HepG2 (cell line): ENCODE measurements around the gene FMNL2. TPM values are rescaled to one million over a fixed set of nuclear protein-coding genes. Genes with fewer than 3 reads are reported as not detected.

Source experiments
- AHR ChIP-seq: IDR thresholded peaks from 2 replicates; pipeline ENCODE4 v1.6.1; 2018; ENCODE audit warnings: missing genetic modification reagents, missing compliant biosample characterization
- FOXA1 ChIP-seq, 2 experiments: fragments of 450-650 bp in 1 of 2; sonication (generic) in 1 of 2; formaldehyde crosslinking in 1 of 2; IDR thresholded peaks; 2 replicates each; pipeline versions ENCODE4 v1.4.0 to v1.6.1; 2016 to 2020; ENCODE audit warnings: missing genetic modification reagents in 1 of 2
- GATAD2A ChIP-seq: IDR thresholded peaks from 2 replicates; pipeline ENCODE4 v1.6.1; 2016
- HDAC1 ChIP-seq: sonication (generic); formaldehyde crosslinking; IDR thresholded peaks from 2 replicates; pipeline ENCODE4 v1.5.1; 2020; ENCODE audit warnings: mild to moderate bottlenecking, missing genetic modification reagents
- KDM1A ChIP-seq: IDR thresholded peaks from 2 replicates; pipeline ENCODE4 v1.6.1; 2016; ENCODE audit warnings: missing compliant biosample characterization
- ONECUT2 ChIP-seq: sonication (generic); formaldehyde crosslinking; IDR thresholded peaks from 2 replicates; pipeline ENCODE4 v1.4.0; 2020; ENCODE audit warnings: missing genetic modification reagents
- RBM39 ChIP-seq: fragments of 200-400 bp; formaldehyde crosslinking; IDR thresholded peaks from one replicate; pipeline ENCODE4 v1.6.1; 2018; ENCODE audit warnings: antibody characterized with exemption, mild to moderate bottlenecking, low read depth, low read length; ENCODE audit not compliant: poor library complexity, severe bottlenecking
- SAP130 ChIP-seq: IDR thresholded peaks from 2 replicates; pipeline ENCODE4 v1.6.1; 2016; ENCODE audit warnings: low read depth
- SMARCC2 ChIP-seq: fragments of 450-650 bp; IDR thresholded peaks from 2 replicates; pipeline ENCODE4 v1.6.1; 2017; ENCODE audit warnings: antibody characterized with exemption, mild to moderate bottlenecking
- ZNF205 ChIP-seq: IDR thresholded peaks from 2 replicates; pipeline ENCODE4 v1.6.1; 2018; ENCODE audit warnings: missing biosample characterization, missing genetic modification reagents
- ZNF619 ChIP-seq: sonication (generic); formaldehyde crosslinking; IDR thresholded peaks from 2 replicates; pipeline ENCODE4 v1.4.0; 2020; ENCODE audit warnings: mild to moderate bottlenecking, missing genetic modification reagents
- ZNF747 ChIP-seq: sonication (generic); formaldehyde crosslinking; IDR thresholded peaks from 2 replicates; pipeline ENCODE4 v1.8.1; 2023; ENCODE audit warnings: missing genetic modification reagents, mild to moderate bottlenecking, borderline replicate concordance
- ZNF839 ChIP-seq: sonication (generic); formaldehyde crosslinking; IDR thresholded peaks from 2 replicates; pipeline ENCODE4 v1.4.0; 2020; ENCODE audit warnings: missing genetic modification reagents, mild to moderate bottlenecking, borderline replicate concordance
- ZSCAN30 ChIP-seq: sonication (generic); formaldehyde crosslinking; IDR thresholded peaks from 2 replicates; pipeline ENCODE4 v1.5.0; 2020; ENCODE audit warnings: mild to moderate bottlenecking, missing genetic modification reagents
- polyA plus RNA-seq, 8 experiments: library from polyadenylated mRNA; depleted of rRNA in 3 of 8; stranded (reverse) in 7 of 8; unstranded in 1 of 8; fragments of >200 nt; fragmentation: Illumina TruSeq in 4 of 8; extraction: Trizol in 4 of 8; gene quantifications; 2 replicates each; pipeline versions ENCODE4 v1.2.1 to v1.2.3, GENCODE V29; 2011 to 2016; ENCODE audit warnings: low read depth in 4 of 8, missing spikeins in 1 of 8, mixed read lengths in 1 of 8; ENCODE audit not compliant: insufficient read depth in 1 of 8
- total RNA-seq, 5 experiments: library from RNA; depleted of rRNA; stranded (reverse); fragments of >200 nt; fragmentation: Illumina TruSeq; extraction: Trizol; gene quantifications; 2 replicates each; pipeline ENCODE4 v1.2.3, GENCODE V29; 2016; ENCODE audit warnings: low read depth in 1 of 5
- TF ChIP-seq, protein P1 (sequence below): sonication (generic); formaldehyde crosslinking; IDR thresholded peaks from 2 replicates; pipeline ENCODE4 v1.5.1; 2020; ENCODE audit warnings: mild to moderate bottlenecking, missing genetic modification reagents, borderline replicate concordance
- TF ChIP-seq, protein P2 (sequence below), 2 experiments: sonication (generic) in 1 of 2; formaldehyde crosslinking in 1 of 2; IDR thresholded peaks; 2 replicates each; pipeline versions ENCODE4 v1.4.0 to v1.6.1; 2018 to 2020; ENCODE audit warnings: missing genetic modification reagents in 2 of 2, borderline replicate concordance in 1 of 2, low read depth in 1 of 2, mild to moderate bottlenecking in 1 of 2, missing biosample characterization in 1 of 2
- TF ChIP-seq, protein P3 (sequence below): sonication (generic); formaldehyde crosslinking; IDR thresholded peaks from 2 replicates; pipeline ENCODE4 v1.5.1; 2020; ENCODE audit warnings: missing genetic modification reagents, mild to moderate bottlenecking, borderline replicate concordance
- TF ChIP-seq, protein P4 (sequence below): sonication (generic); formaldehyde crosslinking; conservative IDR thresholded peaks from 2 replicates; pipeline ENCODE4 v1.4.0; 2020; ENCODE audit warnings: missing genetic modification reagents
- TF ChIP-seq, protein P5 (sequence below): sonication (generic); formaldehyde crosslinking; IDR thresholded peaks from 2 replicates; pipeline ENCODE4; 2020; ENCODE audit warnings: missing genetic modification reagents, mild to moderate bottlenecking, borderline replicate concordance

The FMNL2 gene
- total and polyA plus RNA-seq, 2 of the 13 experiments (the other 11 are each of a cell fraction or from before 2014, with no cell fraction given) = 66.5 to 67.7 TPM

DNA sequence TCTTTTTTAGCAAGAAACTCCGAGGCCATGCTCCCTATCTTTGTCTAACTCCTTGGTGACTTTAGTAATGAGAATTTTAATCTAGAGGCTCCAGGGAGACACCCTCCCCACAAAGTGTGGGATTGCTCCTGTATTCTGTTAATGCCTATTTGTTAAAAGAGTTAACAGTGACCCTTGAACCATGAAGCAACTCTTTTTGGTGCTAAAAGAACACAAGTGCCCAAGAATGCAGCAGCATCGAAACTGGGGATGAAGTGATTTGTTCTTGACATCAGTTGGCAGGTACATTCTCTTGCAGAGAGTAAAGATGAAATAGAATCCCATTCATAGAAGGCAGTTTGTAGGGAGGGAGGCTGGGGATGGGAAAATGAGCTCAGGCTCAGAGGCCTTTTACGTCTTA lies 50.0 kb downstream of the FMNL2 start (continued):
- TF ChIP-seq, protein P1, sequence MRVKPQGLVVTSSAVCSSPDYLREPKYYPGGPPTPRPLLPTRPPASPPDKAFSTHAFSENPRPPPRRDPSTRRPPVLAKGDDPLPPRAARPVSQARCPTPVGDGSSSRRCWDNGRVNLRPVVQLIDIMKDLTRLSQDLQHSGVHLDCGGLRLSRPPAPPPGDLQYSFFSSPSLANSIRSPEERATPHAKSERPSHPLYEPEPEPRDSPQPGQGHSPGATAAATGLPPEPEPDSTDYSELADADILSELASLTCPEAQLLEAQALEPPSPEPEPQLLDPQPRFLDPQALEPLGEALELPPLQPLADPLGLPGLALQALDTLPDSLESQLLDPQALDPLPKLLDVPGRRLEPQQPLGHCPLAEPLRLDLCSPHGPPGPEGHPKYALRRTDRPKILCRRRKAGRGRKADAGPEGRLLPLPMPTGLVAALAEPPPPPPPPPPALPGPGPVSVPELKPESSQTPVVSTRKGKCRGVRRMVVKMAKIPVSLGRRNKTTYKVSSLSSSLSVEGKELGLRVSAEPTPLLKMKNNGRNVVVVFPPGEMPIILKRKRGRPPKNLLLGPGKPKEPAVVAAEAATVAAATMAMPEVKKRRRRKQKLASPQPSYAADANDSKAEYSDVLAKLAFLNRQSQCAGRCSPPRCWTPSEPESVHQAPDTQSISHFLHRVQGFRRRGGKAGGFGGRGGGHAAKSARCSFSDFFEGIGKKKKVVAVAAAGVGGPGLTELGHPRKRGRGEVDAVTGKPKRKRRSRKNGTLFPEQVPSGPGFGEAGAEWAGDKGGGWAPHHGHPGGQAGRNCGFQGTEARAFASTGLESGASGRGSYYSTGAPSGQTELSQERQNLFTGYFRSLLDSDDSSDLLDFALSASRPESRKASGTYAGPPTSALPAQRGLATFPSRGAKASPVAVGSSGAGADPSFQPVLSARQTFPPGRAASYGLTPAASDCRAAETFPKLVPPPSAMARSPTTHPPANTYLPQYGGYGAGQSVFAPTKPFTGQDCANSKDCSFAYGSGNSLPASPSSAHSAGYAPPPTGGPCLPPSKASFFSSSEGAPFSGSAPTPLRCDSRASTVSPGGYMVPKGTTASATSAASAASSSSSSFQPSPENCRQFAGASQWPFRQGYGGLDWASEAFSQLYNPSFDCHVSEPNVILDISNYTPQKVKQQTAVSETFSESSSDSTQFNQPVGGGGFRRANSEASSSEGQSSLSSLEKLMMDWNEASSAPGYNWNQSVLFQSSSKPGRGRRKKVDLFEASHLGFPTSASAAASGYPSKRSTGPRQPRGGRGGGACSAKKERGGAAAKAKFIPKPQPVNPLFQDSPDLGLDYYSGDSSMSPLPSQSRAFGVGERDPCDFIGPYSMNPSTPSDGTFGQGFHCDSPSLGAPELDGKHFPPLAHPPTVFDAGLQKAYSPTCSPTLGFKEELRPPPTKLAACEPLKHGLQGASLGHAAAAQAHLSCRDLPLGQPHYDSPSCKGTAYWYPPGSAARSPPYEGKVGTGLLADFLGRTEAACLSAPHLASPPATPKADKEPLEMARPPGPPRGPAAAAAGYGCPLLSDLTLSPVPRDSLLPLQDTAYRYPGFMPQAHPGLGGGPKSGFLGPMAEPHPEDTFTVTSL (CRISPR knock-in tag) = peak; percentile 68; the same call in 1 of the 2 replicates
- TF ChIP-seq ZSCAN30 (CRISPR knock-in tag) (no peak), ONECUT2 (no peak), ZNF619 (CRISPR knock-in tag) (no peak), RBM39 (no peak), KDM1A (peak; percentile 78; the same call in 1 of the 2 replicates), FOXA1 (IDR thresholded peaks at IDR 0.05) (no peak), FOXA1 (CRISPR knock-in tag; IDR thresholded peaks at IDR 0.05) (0 out of 2 replicates have a peak, but pooled peaks have one; percentile 15), SMARCC2 (no peak), GATAD2A (CRISPR knock-in tag) (peak; percentile 92), AHR (CRISPR knock-in tag) (no peak), HDAC1 (peak; percentile 59), ZNF839 (CRISPR knock-in tag) (no peak), ZNF205 (CRISPR knock-in tag) (no peak), SAP130 (CRISPR knock-in tag) (0 out of 2 replicates have a peak, but pooled peaks have one; percentile 22), ZNF747 (CRISPR knock-in tag) (no peak)
- TF ChIP-seq, protein P2, sequence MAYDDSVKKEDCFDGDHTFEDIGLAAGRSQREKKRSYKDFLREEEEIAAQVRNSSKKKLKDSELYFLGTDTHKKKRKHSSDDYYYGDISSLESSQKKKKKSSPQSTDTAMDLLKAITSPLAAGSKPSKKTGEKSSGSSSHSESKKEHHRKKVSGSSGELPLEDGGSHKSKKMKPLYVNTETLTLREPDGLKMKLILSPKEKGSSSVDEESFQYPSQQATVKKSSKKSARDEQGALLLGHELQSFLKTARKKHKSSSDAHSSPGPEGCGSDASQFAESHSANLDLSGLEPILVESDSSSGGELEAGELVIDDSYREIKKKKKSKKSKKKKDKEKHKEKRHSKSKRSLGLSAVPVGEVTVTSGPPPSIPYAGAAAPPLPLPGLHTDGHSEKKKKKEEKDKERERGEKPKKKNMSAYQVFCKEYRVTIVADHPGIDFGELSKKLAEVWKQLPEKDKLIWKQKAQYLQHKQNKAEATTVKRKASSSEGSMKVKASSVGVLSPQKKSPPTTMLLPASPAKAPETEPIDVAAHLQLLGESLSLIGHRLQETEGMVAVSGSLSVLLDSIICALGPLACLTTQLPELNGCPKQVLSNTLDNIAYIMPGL (CRISPR knock-in tag; IDR thresholded peaks at IDR 0.05; ENCODE audit: borderline replicate concordance in 1 of 2, low read depth in 1 of 2) = no peak
- TF ChIP-seq, protein P3, sequence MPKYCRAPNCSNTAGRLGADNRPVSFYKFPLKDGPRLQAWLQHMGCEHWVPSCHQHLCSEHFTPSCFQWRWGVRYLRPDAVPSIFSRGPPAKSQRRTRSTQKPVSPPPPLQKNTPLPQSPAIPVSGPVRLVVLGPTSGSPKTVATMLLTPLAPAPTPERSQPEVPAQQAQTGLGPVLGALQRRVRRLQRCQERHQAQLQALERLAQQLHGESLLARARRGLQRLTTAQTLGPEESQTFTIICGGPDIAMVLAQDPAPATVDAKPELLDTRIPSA (CRISPR knock-in tag) = no peak
- TF ChIP-seq, protein P4, sequence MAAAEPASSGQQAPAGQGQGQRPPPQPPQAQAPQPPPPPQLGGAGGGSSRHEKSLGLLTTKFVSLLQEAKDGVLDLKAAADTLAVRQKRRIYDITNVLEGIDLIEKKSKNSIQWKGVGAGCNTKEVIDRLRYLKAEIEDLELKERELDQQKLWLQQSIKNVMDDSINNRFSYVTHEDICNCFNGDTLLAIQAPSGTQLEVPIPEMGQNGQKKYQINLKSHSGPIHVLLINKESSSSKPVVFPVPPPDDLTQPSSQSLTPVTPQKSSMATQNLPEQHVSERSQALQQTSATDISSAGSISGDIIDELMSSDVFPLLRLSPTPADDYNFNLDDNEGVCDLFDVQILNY (CRISPR knock-in tag) = no peak
- TF ChIP-seq, protein P5, sequence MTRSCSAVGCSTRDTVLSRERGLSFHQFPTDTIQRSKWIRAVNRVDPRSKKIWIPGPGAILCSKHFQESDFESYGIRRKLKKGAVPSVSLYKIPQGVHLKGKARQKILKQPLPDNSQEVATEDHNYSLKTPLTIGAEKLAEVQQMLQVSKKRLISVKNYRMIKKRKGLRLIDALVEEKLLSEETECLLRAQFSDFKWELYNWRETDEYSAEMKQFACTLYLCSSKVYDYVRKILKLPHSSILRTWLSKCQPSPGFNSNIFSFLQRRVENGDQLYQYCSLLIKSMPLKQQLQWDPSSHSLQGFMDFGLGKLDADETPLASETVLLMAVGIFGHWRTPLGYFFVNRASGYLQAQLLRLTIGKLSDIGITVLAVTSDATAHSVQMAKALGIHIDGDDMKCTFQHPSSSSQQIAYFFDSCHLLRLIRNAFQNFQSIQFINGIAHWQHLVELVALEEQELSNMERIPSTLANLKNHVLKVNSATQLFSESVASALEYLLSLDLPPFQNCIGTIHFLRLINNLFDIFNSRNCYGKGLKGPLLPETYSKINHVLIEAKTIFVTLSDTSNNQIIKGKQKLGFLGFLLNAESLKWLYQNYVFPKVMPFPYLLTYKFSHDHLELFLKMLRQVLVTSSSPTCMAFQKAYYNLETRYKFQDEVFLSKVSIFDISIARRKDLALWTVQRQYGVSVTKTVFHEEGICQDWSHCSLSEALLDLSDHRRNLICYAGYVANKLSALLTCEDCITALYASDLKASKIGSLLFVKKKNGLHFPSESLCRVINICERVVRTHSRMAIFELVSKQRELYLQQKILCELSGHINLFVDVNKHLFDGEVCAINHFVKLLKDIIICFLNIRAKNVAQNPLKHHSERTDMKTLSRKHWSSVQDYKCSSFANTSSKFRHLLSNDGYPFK (CRISPR knock-in tag) = no peak
